Liver (tissue), 3 donors: ENCODE data around the gene LRRC4B.

Experiments
- EGR1 ChIP-seq, 2 donors: IDR thresholded peaks; 2 replicates each; pipeline ENCODE4 v1.6.1; 2016 to 2018; ENCODE audit warnings: antibody characterized with exemption in 2 of 2, low read depth in 2 of 2
- FOXA1 ChIP-seq: IDR thresholded peaks from 2 replicates; pipeline ENCODE4 v1.6.1; 2016; ENCODE audit warnings: antibody characterized with exemption
- GABPA ChIP-seq, 2 donors: IDR thresholded peaks in 1 of 2; conservative IDR thresholded peaks in 1 of 2; 2 replicates each; pipeline ENCODE4 v1.6.1; 2016; ENCODE audit warnings: antibody characterized with exemption in 2 of 2, mild to moderate bottlenecking in 1 of 2, moderate library complexity in 1 of 2
- RAD21 ChIP-seq, 2 donors: IDR thresholded peaks; 2 replicates each; pipeline ENCODE4 v1.6.1; 2016; ENCODE audit warnings: antibody characterized with exemption in 2 of 2, mild to moderate bottlenecking in 2 of 2
- REST ChIP-seq: IDR thresholded peaks from 2 replicates; pipeline ENCODE4 v1.6.1; 2016; ENCODE audit warnings: antibody characterized with exemption, mild to moderate bottlenecking
- TAF1 ChIP-seq: conservative IDR thresholded peaks from 2 replicates; pipeline ENCODE4 v1.6.1; 2016; ENCODE audit warnings: antibody characterized with exemption, mild to moderate bottlenecking
- YY1 ChIP-seq: IDR thresholded peaks from 2 replicates; pipeline ENCODE4 v1.6.1; 2016; ENCODE audit warnings: antibody characterized with exemption, mild to moderate bottlenecking
- TF ChIP-seq, protein P1 (sequence below): IDR thresholded peaks from 2 replicates; pipeline ENCODE4 v1.6.1; 2016; ENCODE audit warnings: antibody characterized with exemption
- TF ChIP-seq, protein P2 (sequence below): fragments of 150-350 bp; IDR thresholded peaks from 2 replicates; pipeline ENCODE4 v1.5.1; 2017; ENCODE audit warnings: improper control_type of control experiment, low read depth, low read length; ENCODE audit not compliant: missing input control
- TF ChIP-seq, protein P3 (sequence below): IDR thresholded peaks from 2 replicates; pipeline ENCODE4 v1.6.1; 2016; ENCODE audit warnings: antibody characterized with exemption
- TF ChIP-seq, protein P4 (sequence below): IDR thresholded peaks from 2 replicates; pipeline ENCODE4 v1.6.1; 2016; ENCODE audit warnings: antibody characterized with exemption
- donor health status: healthy.
- donor health status: healthy.

DNA sequence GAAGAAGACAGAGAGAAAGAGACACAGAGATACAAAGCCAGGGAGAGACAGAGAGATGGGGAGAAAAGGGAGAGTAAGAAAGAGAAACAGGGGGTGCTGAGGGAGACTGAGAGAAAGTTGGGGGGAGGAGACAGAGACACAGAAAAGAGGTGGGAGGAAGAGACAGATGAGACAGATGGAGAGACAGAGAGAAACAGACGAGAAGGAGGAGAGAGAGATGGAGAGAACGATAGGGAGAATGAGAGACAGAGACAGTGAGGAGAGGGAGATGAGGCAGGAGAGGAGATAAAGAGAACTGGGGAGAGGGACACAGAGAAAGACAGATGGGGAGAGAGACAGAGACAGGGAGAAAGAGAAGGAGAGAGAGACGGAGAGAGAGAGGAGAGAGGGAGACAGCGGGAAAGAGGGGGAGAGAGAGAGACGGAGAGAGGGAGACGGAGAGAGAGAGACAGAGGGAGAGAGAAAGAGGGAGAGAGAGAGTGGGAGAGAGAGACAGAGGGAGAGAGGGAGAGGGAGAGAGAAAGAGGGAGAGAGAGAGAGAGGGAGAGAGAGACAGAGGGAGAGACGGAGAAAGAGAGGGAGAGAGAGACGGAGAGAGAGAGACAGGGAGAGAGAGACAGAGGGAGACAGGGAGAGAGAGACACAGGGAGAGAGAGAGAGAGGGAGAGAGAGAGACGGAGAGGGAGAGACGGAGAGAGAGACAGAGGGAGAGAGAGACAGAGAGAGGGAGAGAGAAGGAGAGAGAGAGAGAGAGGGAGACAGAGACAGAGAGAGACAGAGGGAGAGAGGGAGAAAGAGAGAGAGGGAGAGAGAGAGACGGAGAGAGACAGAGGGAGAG lies 69.8 kb downstream of the LRRC4B start:
- TF ChIP-seq REST: no peak
- TF ChIP-seq, protein P1, sequence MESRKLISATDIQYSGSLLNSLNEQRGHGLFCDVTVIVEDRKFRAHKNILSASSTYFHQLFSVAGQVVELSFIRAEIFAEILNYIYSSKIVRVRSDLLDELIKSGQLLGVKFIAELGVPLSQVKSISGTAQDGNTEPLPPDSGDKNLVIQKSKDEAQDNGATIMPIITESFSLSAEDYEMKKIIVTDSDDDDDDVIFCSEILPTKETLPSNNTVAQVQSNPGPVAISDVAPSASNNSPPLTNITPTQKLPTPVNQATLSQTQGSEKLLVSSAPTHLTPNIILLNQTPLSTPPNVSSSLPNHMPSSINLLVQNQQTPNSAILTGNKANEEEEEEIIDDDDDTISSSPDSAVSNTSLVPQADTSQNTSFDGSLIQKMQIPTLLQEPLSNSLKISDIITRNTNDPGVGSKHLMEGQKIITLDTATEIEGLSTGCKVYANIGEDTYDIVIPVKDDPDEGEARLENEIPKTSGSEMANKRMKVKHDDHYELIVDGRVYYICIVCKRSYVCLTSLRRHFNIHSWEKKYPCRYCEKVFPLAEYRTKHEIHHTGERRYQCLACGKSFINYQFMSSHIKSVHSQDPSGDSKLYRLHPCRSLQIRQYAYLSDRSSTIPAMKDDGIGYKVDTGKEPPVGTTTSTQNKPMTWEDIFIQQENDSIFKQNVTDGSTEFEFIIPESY: no peak
- no peak for TF ChIP-seq YY1
- TF ChIP-seq, protein P2, sequence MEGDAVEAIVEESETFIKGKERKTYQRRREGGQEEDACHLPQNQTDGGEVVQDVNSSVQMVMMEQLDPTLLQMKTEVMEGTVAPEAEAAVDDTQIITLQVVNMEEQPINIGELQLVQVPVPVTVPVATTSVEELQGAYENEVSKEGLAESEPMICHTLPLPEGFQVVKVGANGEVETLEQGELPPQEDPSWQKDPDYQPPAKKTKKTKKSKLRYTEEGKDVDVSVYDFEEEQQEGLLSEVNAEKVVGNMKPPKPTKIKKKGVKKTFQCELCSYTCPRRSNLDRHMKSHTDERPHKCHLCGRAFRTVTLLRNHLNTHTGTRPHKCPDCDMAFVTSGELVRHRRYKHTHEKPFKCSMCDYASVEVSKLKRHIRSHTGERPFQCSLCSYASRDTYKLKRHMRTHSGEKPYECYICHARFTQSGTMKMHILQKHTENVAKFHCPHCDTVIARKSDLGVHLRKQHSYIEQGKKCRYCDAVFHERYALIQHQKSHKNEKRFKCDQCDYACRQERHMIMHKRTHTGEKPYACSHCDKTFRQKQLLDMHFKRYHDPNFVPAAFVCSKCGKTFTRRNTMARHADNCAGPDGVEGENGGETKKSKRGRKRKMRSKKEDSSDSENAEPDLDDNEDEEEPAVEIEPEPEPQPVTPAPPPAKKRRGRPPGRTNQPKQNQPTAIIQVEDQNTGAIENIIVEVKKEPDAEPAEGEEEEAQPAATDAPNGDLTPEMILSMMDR: no peak
- no peak for TF ChIP-seq EGR1 (IDR thresholded peaks at IDR 0.05; ENCODE audit: low read depth in 2 of 2)
- no peak for TF ChIP-seq RAD21 (IDR thresholded peaks at IDR 0.05)
- no peak for TF ChIP-seq TAF1
- TF ChIP-seq FOXA1: no peak
- TF ChIP-seq, protein P3, sequence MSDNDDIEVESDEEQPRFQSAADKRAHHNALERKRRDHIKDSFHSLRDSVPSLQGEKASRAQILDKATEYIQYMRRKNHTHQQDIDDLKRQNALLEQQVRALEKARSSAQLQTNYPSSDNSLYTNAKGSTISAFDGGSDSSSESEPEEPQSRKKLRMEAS: no peak
- no peak for TF ChIP-seq GABPA (IDR thresholded peaks at IDR 0.05 in 1 of 2, conservative IDR thresholded peaks at IDR 0.05 in 1 of 2)
- TF ChIP-seq, protein P4, sequence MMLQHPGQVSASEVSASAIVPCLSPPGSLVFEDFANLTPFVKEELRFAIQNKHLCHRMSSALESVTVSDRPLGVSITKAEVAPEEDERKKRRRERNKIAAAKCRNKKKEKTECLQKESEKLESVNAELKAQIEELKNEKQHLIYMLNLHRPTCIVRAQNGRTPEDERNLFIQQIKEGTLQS: no peak
